ENCODE results near the gene DOLK. TPM values are rescaled to one million over a fixed set of nuclear protein-coding genes. Genes with fewer than 3 reads are reported as not detected.

DOLK gene
- total and polyA plus RNA-seq, 2 donors (not counting 1 experiment from before 2014, with no cell fraction given) = 3.0 to 12.2 TPM

- DNase-seq (no peak), ATAC-seq (ENCODE audit: low read depth) (no peak)
- Histone ChIP-seq H3K4me1 (ENCODE audit: control insufficient read depth in 2 of 2, insufficient read depth in 2 of 2, low read length in 2 of 2) (peaks cover 0 to 4% of the 10 kb centered on the region in 2 donors), H3K27me3 (replicated peaks in 1 of 4; ENCODE audit: control extremely low read depth in 1 of 4, control insufficient read depth in 3 of 4, insufficient read depth in 4 of 4, low read length in 3 of 4) (no peaks in the 10 kb centered on the region), H3K27ac (ENCODE audit: low read length in 2 of 2) (no peak overlapping the region), H3K4me3 (ENCODE audit: control extremely low read depth in 1 of 5, extremely low read depth in 1 of 5, insufficient read depth in 1 of 5, low read depth in 2 of 5, low read length in 4 of 5) (no peak overlapping the region), H3K79me2 (ENCODE audit: control insufficient read depth, insufficient read depth, low read length) (peaks cover 61% of the 10 kb centered on the region), H2AFZ (ENCODE audit: insufficient read depth, low read depth, low read length, poor library complexity, severe bottlenecking) (no peak overlapping the region), H4K20me1 (ENCODE audit: control insufficient read depth, insufficient read depth, low read length, poor library complexity, severe bottlenecking) (peaks cover 31% of the 10 kb centered on the region), H3K36me3 (replicated peaks in 1 of 2; ENCODE audit: control extremely low read depth in 1 of 2, control insufficient read depth in 1 of 2, extremely low read depth in 1 of 2, insufficient read depth in 2 of 2, low read length in 1 of 2) (peaks cover 0 to 36% of the 10 kb centered on the region in 2 experiments), H3K9ac (ENCODE audit: low read length) (no peak overlapping the region), H3K9me3 (ENCODE audit: control extremely low read depth in 1 of 3, control insufficient read depth in 2 of 3, insufficient read depth in 1 of 3, low read length in 2 of 3) (no peaks in the 10 kb centered on the region), H3K4me2 (replicated peaks; ENCODE audit: low read depth, low read length, poor library complexity, severe bottlenecking) (no peak overlapping the region)
- CTCF ChIA-PET = no interaction called here
- 97% methylated on average over 24 of the region's 24 CpGs for WGBS (ENCODE audit: insufficient coverage)
- Mint-ChIP-seq H3K9me3 (ENCODE audit: insufficient read depth) (no peaks in the 10 kb centered on the region), H3K27ac (no peak overlapping the region), H3K27me3 (no peaks in the 10 kb centered on the region), H3K4me3 (no peak overlapping the region), H3K4me1 (peaks cover 5% of the 10 kb centered on the region)
- POLR2A ChIA-PET = interaction anchor here (0.5 kb wide), 1 partner anchor 34 kb away, joined by 3 read pairs; no protein-coding TSS in a partner anchor
- intact Hi-C loops (cut with micrococcal nuclease) = no loop called here
- TF ChIP-seq CTCF (IDR thresholded peaks at IDR 0.05) (no peak), EZH2 (IDR thresholded peaks at IDR 0.05; ENCODE audit: borderline replicate concordance, insufficient read depth, low read depth, low read length, poor library complexity, severe bottlenecking) (no peak)
These were observed 39.0 kb downstream of the DOLK start for GRCh38 chr9:128908372-128908771.

- ChIA-PET CTCF (no interaction called here), POLR2A (no interaction called here)
- Histone ChIP-seq H4K20me1 (ENCODE audit: control insufficient read depth, insufficient read depth, low read length, poor library complexity, severe bottlenecking) (peaks cover 25% of the 10 kb centered on the region), H3K79me2 (ENCODE audit: control insufficient read depth, insufficient read depth, low read length) (peaks cover 51% of the 10 kb centered on the region), H3K9ac (ENCODE audit: low read length) (no peak overlapping the region), H3K4me1 (ENCODE audit: control insufficient read depth in 2 of 2, insufficient read depth in 2 of 2, low read length in 2 of 2) (peaks cover 15 to 20% of the 10 kb centered on the region in 2 donors), H3K4me2 (replicated peaks; ENCODE audit: low read depth, low read length, poor library complexity, severe bottlenecking) (no peak overlapping the region), H2AFZ (ENCODE audit: insufficient read depth, low read depth, low read length, poor library complexity, severe bottlenecking) (no peak overlapping the region), H3K9me3 (ENCODE audit: control extremely low read depth in 1 of 3, control insufficient read depth in 2 of 3, insufficient read depth in 1 of 3, low read length in 2 of 3) (no peaks in the 10 kb centered on the region), H3K27me3 (replicated peaks in 1 of 4; ENCODE audit: control extremely low read depth in 1 of 4, control insufficient read depth in 3 of 4, insufficient read depth in 4 of 4, low read length in 3 of 4) (no peaks in the 10 kb centered on the region), H3K27ac (ENCODE audit: low read length in 2 of 2) (no peak overlapping the region), H3K36me3 (replicated peaks in 1 of 2; ENCODE audit: control extremely low read depth in 1 of 2, control insufficient read depth in 1 of 2, extremely low read depth in 1 of 2, insufficient read depth in 2 of 2, low read length in 1 of 2) (peaks cover 0 to 34% of the 10 kb centered on the region in 2 experiments), H3K4me3 (ENCODE audit: control extremely low read depth in 1 of 5, extremely low read depth in 1 of 5, insufficient read depth in 1 of 5, low read depth in 2 of 5, low read length in 4 of 5) (no peak overlapping the region)
- ATAC-seq (ENCODE audit: low read depth) (no peak), DNase-seq (no peak)
- no peak for TF ChIP-seq CTCF (IDR thresholded peaks at IDR 0.05)
- TF ChIP-seq EZH2 (IDR thresholded peaks at IDR 0.05; ENCODE audit: borderline replicate concordance, insufficient read depth, low read depth, low read length, poor library complexity, severe bottlenecking) = no peak
- intact Hi-C loops (cut with micrococcal nuclease) = no loop called here
- peaks cover 17% of the 10 kb centered on the region for H3K4me1 Mint-ChIP-seq
- H3K27me3 Mint-ChIP-seq = no peaks in the 10 kb centered on the region
- H3K4me3 Mint-ChIP-seq = no peak overlapping the region
- WGBS (ENCODE audit: insufficient coverage) = 70% methylated on average over 2 of the region's 2 CpGs
- H3K9me3 Mint-ChIP-seq (ENCODE audit: insufficient read depth) = no peaks in the 10 kb centered on the region
- no peak overlapping the region for H3K27ac Mint-ChIP-seq
These were observed 40.7 kb downstream of the DOLK start for GRCh38 chr9:128906741-128907140.
